ENCODE measurements around the gene PFDN5.
"Not testable (repeated sequence)": the region's sequence is repeated elsewhere in the genome, so short reads cannot be mapped to it uniquely, and the experiment has no call there.

Gene PFDN5

DNA sequence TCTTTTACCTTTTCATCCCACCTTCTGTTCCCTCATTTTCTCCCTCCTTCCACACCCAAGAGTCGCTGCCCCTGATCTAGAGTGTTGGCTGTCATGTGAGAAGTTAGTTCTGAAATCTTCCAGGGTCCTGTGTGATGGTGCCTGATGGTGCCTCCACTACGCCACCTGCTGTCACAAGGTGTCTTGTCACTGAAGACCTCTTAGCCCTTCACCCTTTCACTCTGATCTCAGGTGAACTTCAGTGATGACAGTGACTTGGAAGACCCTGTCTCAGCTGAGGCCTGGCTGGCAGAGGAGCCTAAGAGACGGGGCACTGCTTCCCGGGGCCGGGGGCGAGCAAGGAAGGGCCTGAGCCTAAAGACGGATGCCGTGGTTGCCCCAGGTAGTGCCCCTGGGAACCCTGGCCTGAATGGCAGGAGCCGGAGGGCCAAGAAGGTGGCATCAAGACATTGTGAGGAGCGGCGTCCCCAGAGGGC, 7.6 kb upstream of the PFDN5 start:
- peak; percentile 19 for DNase-seq

DNA sequence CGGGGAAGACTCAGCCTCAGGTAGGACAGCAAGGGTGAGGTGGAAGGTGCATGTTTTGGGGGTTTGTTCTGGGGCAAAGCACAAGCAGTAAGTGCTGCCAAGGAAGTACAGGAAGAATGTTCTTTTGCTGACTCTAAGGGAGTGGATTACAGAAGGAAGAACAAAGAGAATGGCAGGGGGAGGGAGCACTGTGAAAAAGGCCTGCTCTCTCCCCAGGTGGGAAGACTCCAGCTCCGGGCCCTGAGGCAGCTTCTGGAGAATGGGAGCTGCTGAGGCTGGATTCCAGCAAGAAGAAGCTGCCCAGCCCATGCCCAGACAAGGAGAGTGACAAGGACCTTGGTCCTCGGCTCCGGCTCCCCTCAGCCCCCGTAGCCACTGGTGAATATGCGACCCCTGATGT, 7.0 kb upstream of the PFDN5 start:
- no peak for DNase-seq

DNA sequence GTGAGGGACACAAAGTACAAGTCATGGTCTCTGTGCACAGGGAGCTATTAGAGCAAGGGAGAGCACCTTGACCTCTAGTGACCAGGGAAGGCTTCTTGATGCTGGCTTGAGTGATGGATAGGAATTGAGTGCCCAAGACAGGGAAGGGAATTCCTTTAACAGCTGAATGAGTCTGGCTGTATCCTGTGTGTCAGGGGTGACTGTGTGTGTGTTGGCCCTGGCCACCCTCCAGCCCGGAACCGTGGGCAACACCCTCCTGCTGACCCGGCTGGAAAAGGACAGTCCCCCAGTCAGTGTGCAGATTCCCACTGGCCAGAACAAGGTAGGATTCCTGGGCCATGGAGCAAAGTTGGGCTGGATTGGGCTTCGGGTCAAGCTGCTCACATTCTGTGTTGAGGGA, 5.5 kb upstream of the PFDN5 start:
- peak; percentile 53 for DNase-seq

DNA sequence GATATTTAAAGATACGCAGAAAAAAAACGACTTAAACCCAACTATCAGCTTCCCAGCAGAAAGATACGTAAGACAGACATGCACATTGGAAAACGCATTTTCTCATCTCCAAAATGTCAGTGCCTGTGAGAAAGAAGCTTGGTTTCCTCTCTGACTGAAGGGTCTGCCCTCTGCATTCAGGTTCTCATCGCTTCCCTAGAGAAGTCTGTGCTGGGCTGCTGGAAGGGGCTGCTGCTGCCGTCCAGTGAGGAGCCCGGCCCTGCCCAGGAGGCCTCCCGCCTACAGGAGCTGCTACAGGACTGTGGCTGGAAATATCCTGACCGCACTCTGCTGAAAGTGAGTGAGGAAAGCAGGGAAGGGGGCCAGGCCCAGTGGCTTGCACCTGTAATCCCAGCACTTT, 4.7 kb upstream of the PFDN5 start:
- DNase-seq, result no peak

DNA sequence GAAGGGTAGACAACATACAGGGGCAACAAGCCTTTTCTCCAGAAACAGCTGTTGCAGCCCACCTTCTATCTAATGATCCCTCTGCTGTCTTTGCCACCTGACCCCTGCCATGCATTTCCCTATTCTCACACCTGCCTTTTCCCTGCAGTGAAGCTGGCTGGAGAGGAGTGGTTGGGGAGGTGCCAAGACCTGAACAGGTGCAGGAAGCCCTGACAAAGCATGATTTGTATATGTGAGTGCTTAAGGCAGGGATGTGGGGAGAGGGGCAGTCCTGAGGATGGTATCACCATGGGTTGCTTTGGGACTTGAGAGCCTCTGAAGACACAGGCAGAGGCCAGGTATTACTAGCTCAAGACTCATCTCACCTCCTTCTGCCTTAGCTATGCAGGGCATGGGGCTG, 2.9 kb upstream of the PFDN5 start:
- no peak for DNase-seq

DNA sequence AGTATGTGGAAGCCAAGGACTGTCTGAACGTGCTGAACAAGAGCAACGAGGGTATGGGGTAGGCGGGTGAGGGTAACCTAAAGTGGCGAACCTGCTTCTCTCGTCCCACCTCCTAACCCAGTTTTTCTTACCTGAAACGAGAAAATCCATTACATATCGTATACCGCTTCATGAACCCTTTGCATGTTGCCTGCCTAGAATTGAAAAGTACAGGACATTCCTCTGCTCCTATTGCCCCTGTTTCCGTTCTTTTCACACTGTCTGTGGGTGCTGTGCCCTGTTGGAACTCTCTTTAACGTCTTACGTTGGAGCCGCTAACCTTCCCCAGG, 513 bp downstream of the PFDN5 start:
- peak; percentile 31 for DNase-seq

DNA sequence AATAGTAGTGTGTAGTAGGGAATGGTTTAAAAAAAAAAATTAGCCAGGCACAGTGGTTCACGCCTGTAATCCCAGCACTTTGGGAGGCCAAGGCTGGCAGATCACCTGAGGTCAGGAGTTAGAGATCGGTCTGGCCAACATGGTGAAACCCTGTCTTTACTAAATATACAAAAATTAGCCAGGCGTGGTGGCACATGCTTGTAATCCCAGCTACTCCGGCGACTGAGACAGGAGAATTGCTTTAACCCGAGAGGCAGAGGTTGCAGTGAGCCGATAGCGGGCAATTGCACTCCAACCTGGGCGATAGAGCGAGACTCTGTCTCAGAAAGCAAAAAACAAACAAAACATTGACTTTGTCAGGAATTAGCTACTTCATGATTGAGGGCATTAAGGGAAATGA, 1.8 kb downstream of the PFDN5 start:
- DNase-seq, result not testable (repeated sequence)

DNA sequence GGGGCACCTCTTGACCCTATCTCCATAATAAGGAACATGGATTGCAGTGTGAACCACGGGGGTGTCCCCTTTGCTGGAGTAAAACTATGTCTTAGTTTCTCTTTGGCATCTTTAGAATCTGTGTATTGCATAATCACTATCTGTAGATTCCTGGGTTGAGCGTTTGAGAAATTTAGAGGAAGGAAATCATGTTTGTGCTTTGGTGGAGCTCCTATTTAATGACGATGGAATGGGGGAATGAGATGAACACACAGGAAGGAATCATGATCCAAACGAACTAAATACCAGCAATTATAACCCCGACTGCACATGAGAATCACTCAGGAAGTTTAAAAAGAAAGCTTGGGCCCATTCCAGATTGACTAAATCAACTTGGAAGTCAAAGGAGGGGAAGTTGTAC, 2.8 kb downstream of the PFDN5 start:
- no peak for DNase-seq

DNA sequence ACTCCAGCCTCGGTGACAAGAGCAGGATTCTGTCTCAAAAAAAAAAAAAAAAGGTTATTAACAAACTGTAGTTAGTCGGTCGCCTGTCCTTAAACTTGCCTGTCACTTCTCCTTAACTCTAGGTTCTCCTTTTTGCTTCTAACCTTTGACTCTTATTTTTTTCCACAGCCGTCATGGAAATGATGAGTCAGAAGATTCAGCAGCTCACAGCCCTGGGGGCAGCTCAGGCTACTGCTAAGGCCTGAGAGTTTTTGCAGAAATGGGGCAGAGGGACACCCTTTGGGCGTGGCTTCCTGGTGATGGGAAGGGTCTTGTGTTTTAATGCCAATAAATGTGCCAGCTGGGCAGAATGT, 3.7 kb downstream of the PFDN5 start:
- no peak for DNase-seq

DNA sequence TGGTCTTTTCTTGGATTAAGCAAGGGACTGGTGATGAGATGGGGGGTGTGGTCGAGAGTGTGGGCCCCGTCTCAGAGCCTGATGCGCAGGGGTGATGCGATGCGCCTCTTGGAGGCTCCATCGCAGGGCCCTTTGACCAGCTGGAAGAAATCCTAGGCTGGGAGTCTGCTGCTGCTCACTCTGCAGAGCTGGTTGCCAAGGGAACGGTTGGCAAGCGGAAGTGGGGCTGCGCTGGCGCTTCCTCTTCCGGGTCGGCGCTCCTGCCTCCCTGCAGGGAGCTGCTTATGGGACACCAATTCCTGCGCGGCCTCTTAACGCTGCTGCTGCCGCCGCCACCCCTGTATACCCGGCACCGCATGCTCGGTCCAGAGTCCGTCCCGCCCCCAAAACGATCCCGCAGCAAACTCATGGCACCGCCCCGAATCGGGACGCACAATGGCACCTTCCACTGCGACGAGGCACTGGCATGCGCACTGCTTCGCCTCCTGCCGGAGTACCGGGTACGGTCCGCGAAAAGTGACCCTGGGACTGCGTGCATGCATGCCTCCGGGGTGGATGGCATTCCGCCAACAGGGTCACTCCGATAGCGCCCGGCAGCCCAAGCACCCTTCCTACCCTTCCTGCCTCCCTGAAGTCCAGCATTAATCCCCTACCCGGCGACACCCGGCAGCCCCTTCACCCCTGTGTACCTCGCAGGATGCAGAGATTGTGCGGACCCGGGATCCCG, 4.3 kb downstream of the PFDN5 start, which contains the start of gene MYG1:
Gene MYG1, plus strand, starts transcription at position 242 of the 727 bp plus-strand sequence. Its CDS starts 43 bp downstream, at position 285.
- DNase-seq, result peak; percentile 73

DNA sequence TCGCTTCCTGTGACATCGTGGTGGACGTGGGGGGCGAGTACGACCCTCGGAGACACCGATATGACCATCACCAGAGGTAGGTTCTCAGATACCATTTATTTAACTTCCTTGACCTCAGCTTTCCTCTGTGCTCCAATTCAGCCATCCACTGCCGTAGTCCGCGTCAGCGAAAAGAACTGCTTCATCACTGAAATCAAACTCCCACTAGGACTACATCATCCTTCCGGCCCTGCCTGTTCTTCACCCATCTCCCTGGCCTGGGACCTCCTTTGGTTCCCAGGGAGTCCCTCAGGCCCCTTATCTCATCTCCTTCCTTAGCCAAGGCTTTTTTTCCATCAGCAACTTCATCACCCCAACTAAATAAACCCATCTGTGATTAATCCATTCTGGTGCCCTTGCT, 4.8 kb downstream of the PFDN5 start:
- DNase-seq, result no peak

DNA sequence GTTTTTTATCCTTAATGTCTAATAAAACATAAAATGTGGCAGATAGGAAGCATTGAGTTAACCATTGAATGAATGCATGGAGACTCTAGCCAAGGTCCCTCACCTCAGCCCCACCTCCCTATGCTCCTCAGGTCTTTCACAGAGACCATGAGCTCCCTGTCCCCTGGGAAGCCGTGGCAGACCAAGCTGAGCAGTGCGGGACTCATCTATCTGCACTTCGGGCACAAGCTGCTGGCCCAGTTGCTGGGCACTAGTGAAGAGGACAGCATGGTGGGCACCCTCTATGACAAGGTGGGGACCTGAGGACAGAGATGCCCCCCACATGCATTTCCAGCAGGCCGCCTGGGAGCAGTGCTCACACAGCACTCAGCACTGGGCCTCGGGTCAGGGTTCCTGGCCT, 7.6 kb downstream of the PFDN5 start:
- no peak for DNase-seq

DNA sequence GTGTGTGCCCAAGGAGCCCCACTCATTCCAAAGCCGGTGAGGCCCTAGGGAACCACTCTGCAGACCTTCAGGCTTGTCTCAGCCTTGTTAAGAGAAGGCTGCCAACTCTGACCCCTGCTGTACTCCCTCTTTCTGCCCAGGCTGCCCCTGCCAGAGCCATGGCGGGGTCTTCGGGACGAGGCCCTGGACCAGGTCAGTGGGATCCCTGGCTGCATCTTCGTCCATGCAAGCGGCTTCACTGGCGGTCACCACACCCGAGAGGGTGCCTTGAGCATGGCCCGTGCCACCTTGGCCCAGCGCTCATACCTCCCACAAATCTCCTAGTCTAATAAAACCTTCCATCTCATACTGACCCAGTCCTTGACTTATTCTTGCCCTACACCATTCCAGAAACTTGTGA, 11.5 kb downstream of the PFDN5 start:
- DNase-seq, result no peak

DNA sequence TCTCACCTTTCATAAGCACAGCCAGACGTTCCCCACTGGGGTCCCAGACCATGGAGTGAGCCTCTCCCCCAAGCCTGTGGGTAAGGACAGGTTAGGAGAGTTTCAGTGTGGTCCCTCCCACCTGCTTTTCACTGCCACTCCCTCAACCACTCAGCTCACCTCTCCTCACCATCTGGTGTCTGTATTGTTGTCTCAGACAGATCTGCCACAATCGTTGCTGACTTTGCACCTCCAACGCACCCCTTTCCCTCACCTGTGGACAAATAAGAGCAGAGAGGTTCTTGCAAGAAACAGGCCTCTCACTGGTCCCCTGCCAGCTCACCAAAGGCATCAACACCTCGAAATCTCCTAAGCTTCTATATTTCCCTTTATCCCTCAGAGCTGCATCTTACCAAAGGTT, 12.9 kb downstream of the PFDN5 start:
- DNase-seq, result no peak

DNA sequence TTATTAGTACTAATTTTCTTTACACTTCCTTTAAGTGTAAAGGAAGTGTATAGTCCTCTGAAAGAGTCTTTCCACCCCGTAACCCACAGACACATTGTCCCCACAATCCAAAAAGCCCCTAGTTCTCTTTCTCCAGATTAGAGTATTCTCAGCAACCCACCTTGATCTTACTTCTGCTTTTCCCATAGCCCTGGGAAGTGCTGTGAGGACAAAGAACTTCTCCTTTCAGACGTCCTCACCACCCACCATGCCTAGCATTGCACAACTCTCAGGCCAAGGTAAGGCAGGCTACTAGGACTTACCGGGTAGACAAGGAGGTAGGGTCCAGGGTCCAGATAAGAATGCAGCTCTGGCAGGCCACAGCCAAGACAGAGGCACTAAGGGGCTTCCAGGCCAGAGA, 18.7 kb downstream of the PFDN5 start:
- DNase-seq, result no peak

DNA sequence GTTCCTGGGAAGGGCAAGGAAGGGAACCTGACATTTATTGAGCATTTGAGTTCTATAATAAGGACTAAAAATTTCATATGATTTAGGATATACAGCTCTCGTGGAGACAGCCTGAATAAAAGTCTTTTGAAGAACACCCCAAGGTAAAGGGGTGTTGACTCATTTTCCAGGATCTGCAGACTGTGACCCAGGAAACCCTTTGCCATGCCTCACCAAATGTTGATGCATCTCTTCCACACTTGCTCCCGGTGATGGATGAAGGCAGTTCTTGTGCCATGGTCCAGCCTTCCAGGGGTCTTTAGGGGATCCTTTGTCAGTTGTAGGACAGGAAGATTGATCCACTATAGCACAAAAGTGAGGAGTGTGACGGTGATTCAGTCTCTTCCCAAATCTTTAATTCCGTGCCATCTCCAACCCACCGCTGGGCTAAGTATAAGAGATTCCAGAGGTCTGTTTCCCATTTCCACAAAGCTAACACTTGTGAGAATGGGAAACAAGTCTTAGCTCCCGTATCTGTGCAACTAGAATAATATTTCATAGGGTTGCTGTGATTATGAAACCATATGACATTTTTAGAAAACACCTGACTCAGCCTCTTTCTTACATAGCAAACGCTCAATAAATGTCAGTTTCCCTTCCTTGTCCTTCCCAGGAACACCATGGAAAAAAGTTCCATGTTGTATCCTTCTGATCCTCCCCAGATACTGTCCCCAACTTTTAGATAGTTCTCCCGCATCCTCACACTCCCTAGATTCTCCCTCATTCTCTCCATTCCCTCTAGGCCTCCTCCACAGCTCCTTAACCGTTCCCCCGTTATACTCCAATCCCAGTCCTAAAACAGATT, 25.2 kb downstream of the PFDN5 start:
- DNase-seq, result no peak

DNA sequence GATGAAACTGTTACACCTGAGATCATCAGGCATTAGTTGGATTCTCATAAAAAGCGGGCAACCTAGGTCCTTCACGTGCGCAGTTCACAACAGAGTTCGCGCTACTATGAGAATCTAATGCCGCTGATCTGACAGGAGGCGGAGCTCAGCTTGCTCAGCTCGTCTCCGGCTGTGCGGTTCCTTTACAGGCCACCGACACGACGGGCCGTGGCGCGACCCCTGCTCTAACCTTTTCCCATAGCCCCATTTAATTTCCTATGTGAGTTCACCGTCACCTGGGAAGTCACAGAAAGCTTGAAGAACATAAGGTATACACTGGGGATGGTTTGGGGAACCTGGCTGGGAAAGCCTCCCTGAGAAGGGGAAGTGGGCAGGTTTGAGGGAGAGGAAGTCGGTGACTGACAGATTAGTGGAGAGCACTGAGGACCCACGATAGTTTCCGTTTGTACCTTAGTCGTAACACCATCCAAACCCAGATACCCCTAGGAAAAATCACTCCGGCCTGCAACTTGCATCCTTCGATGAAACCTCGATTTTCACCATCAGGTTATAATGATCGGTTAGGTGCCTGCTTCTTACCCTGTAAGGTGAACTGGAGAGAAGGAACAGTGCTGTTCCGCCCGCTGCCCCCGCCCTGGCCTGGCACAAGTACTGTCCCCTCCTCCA, 28.9 kb downstream of the PFDN5 start:
- no peak for DNase-seq

DNA sequence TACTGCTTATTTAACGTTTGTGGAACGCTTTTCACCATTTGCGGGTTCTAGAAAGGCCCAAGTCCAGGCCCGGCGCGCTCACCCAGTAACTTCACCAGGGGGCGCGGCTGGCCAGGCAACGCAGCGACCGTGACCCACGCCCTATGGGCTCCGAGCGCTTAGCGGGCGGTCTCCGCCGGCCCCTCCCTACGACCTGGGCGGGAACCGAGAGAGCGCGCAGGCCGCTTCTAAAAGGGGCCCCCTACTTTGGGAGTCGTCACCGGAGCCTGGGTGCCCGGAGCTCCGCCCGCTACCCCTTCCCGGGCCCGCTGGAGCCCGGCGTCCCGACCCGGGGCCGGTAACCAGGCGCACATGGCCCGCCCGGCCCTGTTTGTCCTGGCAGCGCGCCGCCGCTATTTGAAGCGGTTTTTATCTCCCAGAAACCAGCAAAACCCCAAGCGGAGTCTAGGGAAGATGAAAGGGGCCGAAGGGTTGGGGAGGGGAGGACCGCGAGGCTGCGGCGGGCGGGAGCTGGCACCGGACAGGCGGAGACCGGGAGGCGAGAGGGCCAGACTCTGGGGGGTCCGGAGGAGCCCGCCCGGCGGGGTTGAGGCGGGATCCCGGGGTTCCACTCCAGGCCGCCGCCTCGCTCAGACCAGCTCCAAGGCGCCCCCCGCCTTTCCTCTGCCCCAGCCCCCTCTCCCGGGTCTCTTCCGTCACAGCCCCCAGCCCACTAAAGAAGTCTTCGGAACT, 29.6 kb downstream of the PFDN5 start:
- DNase-seq, result peak; percentile 69

DNA sequence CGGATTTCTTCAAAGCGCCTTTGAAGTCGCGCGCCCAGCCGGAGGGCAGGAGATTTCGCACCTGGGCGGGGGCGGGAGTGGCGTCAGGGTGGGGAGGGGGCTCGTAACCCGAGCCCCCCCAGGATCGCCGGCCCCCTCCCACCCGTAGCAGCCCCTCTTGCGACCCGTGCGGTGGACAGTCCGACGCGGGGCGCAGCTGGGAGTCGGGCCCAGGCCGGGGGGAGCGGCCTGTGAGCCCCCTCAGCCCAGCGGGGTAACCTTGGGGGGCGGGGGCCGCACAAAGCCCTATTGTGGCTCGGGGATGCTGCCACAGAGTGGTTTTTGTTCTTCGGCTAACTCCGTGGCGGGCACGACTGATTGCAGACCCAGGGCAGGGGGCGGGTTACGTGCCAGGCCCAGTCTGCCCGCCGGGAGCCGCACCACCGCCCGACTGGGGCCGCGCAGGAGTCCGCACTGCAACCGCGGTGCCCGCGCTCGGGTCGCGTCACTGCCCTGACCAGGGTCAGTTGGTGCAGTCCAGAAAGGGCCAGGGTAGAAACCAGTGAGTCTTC, 30.2 kb downstream of the PFDN5 start:
- DNase-seq, result no peak

DNA sequence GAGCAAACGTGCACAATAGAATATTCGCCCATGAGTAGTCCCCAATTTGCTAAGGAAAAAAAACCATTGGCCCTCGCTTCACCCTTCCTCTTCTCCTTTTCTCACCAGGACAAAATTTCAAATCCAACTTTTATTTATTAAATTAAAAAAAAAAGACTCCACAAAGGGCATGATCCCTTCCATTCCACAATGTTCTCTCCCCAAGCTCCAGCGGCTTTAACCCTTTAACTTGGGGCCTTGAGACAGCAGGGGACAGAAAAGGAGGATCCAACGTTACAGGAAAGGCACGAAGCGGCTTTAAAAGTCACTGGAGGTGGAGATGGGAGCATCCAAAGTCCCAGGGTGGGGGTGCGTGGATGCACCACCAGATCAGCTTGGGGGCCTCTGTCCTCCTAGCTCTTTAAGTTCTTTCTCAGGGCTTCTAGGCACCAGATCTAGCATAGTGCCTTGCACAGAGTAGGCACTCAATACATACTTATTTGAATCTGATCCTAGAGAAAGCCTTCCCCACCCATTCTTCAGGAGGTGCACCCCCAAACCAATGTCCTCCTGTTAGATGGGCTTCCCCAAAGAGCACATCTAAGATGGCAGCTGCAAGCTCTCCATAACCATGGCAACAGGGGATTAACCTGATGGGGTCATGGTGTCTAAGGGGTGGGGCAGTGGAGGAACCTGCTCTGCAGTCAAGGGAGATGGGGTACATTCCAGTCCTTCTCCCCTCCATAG, 31.3 kb downstream of the PFDN5 start:
- no peak for DNase-seq

DNA sequence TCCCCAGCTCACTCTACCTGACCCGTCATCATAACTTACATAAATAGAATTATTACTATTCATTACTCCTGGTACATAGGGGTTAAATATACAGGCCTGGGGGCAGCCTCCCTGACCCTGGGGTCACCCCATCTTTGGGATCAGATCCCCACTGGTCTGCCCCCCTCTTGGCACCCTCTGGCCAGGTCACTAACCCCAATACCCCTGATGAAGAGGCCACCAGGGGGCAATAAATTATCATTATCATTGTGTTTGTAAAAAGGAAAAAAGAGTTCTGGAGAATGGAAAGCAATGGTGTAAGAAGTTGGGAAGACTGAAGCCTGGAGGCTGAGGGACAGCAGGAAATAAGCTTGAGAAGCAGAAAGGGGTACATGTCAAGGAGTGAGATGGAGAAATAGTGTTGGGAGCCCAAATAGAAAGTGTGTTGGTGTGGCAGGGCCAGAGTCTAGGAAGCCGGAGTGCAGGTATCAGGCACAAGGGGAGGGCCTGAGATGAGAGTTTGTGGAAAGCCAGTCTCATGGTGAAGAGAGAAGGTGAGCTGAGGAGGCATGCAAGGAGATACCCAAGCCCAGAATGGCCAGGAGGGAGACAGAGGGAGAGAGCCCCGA, 32.2 kb downstream of the PFDN5 start:
- DNase-seq, result no peak

DNA sequence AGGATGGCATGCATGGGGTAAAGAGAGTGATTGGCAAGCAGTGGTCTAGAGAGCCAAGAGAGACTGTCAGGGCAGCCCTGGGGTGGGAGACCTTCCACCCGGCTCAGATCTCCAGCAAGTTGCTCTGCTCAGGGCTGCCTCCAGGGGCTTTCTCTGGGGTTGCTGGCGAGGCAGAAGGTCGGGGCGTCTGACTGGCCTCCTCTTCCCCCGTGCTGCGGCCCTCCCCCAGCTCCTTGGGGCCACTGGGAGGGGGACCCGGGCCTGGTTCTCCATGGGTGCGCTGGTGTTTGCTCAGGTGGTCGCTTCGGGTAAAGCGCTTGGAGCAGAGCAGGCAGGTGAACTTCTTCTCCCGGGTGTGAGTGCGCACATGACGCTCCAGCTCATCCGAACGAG, 32.7 kb downstream of the PFDN5 start:
- no peak for DNase-seq
